ENCODE results near the gene TMEM132D.

The TMEM132D gene

DNA sequence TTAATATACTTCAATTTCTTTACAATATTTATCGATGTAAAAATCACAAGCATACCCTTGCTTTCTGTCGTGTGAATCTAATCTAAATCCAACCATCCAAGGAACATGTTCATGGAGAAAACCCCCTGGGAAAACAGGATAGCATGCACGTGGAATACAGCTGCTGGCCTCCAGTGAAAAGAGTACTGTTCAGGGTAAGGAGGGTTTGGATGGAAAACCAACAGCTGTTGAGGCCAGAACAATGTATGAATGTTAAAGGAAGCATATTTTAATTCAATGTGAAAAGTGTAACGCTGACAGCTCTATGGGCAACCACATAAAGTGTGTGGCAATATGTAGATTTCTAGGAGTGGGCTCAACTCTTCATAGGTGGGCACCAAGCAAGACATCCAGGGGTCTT is 344.0 kb downstream of the TMEM132D start:
- Histone ChIP-seq H3K4me3 (ENCODE audit: insufficient read depth, low read length, poor library complexity, severe bottlenecking) (no peak overlapping the region), H3K4me2 (ENCODE audit: low read depth, low read length, poor library complexity, severe bottlenecking) (no peak overlapping the region), H3K27me3 (ENCODE audit: low read length) (no peaks in the 10 kb centered on the region; the same call in 1 of the 2 replicates), H3K36me3 (ENCODE audit: low read length) (no peaks in the 10 kb centered on the region), H3K9me3 (ENCODE audit: insufficient read depth, low read length) (no peaks in the 10 kb centered on the region), H4K20me1 (ENCODE audit: low read depth, low read length) (no peaks in the 10 kb centered on the region), H3K27ac (ENCODE audit: low read depth, low read length) (no peak overlapping the region), H3F3A (ENCODE audit: insufficient read depth) (no peaks in the 10 kb centered on the region), H3K9me2 (replicated peaks; ENCODE audit: insufficient read depth, low read length) (no peaks in the 10 kb centered on the region), H2AFZ (ENCODE audit: low read depth, low read length, severe bottlenecking) (no peak overlapping the region), H3K9ac (ENCODE audit: low read length) (no peak overlapping the region), H3K79me2 (ENCODE audit: insufficient read depth, low read length) (no peaks in the 10 kb centered on the region)
- TF ChIP-seq, protein P1, sequence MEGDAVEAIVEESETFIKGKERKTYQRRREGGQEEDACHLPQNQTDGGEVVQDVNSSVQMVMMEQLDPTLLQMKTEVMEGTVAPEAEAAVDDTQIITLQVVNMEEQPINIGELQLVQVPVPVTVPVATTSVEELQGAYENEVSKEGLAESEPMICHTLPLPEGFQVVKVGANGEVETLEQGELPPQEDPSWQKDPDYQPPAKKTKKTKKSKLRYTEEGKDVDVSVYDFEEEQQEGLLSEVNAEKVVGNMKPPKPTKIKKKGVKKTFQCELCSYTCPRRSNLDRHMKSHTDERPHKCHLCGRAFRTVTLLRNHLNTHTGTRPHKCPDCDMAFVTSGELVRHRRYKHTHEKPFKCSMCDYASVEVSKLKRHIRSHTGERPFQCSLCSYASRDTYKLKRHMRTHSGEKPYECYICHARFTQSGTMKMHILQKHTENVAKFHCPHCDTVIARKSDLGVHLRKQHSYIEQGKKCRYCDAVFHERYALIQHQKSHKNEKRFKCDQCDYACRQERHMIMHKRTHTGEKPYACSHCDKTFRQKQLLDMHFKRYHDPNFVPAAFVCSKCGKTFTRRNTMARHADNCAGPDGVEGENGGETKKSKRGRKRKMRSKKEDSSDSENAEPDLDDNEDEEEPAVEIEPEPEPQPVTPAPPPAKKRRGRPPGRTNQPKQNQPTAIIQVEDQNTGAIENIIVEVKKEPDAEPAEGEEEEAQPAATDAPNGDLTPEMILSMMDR (IDR thresholded peaks at IDR 0.05; ENCODE audit: insufficient read depth, low read length, poor library complexity, severe bottlenecking): no peak

DNA sequence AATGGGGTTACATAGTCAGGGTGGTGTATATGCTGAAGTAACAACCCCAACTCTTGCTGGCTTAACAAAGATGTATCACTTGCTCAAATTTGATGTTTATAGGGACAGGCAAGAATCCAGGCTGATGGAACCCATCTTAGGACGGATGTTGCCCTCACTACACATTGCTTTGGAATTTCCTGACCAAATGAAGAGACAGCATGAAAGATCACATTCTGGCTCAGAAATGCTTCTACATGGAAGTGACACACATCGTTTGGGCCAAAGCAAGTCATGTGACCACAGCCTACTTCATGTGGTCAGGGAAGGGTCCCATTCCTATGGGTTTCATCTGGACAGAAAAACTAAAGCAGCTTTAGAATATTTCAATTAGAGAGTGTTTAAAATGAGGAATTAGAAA is 345.8 kb downstream of the TMEM132D start:
- Histone ChIP-seq H4K20me1 (ENCODE audit: low read depth, low read length) (no peaks in the 10 kb centered on the region), H3K27ac (ENCODE audit: low read depth, low read length) (no peak overlapping the region), H3K79me2 (ENCODE audit: insufficient read depth, low read length) (no peaks in the 10 kb centered on the region), H3K9ac (ENCODE audit: low read length) (no peak overlapping the region), H3K27me3 (ENCODE audit: low read length) (no peaks in the 10 kb centered on the region; the same call in 1 of the 2 replicates), H3K36me3 (ENCODE audit: low read length) (no peaks in the 10 kb centered on the region), H3K4me3 (ENCODE audit: insufficient read depth, low read length, poor library complexity, severe bottlenecking) (no peak overlapping the region), H2AFZ (ENCODE audit: low read depth, low read length, severe bottlenecking) (no peak overlapping the region), H3F3A (ENCODE audit: insufficient read depth) (no peaks in the 10 kb centered on the region), H3K9me3 (ENCODE audit: insufficient read depth, low read length) (no peaks in the 10 kb centered on the region), H3K4me2 (ENCODE audit: low read depth, low read length, poor library complexity, severe bottlenecking) (no peak overlapping the region), H3K9me2 (replicated peaks; ENCODE audit: insufficient read depth, low read length) (no peaks in the 10 kb centered on the region)
- TF ChIP-seq, protein P1 (IDR thresholded peaks at IDR 0.05; ENCODE audit: insufficient read depth, low read length, poor library complexity, severe bottlenecking): no peak
- TF ChIP-seq EZH2phosphoT487 (conservative IDR thresholded peaks at IDR 0.05; ENCODE audit: low read length): no peak

DNA sequence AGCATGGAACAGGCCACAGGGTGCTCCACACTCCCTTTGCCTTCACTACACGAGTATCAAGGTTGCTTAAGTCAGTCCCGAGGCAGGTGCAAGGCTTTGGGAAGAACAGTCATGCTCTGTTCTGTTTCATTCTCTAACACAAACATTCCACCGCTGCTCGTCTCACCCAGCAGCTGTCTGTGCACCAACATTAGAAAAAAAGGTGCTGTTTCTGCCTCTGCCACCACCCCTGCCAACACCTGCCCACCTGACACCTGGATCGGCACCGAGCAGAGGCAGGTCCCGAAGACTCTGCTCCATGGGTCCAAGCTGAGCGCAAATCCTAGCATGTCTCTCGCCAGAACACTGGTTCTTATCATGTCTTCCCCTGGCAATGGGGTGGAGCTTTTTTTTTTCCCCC is 347.7 kb downstream of the TMEM132D start:
- no peak overlapping the region for H2AFZ ChIP-seq (ENCODE audit: low read depth, low read length, severe bottlenecking)

More for the DNA sequence above, 347.7 kb downstream of the TMEM132D start:
- Histone ChIP-seq H3K9me3 (ENCODE audit: insufficient read depth, low read length) (no peaks in the 10 kb centered on the region), H3K27me3 (ENCODE audit: low read length) (no peaks in the 10 kb centered on the region; the same call in 1 of the 2 replicates), H3K9ac (ENCODE audit: low read length) (no peak overlapping the region), H3K4me3 (ENCODE audit: insufficient read depth, low read length, poor library complexity, severe bottlenecking) (no peak overlapping the region), H3K9me2 (replicated peaks; ENCODE audit: insufficient read depth, low read length) (no peaks in the 10 kb centered on the region), H4K20me1 (ENCODE audit: low read depth, low read length) (no peaks in the 10 kb centered on the region), H3K27ac (ENCODE audit: low read depth, low read length) (no peak overlapping the region), H3K36me3 (ENCODE audit: low read length) (no peaks in the 10 kb centered on the region), H3K4me2 (ENCODE audit: low read depth, low read length, poor library complexity, severe bottlenecking) (no peak overlapping the region), H3K79me2 (ENCODE audit: insufficient read depth, low read length) (no peaks in the 10 kb centered on the region), H3F3A (ENCODE audit: insufficient read depth) (no peaks in the 10 kb centered on the region)
- TF ChIP-seq, protein P1 (IDR thresholded peaks at IDR 0.05; ENCODE audit: insufficient read depth, low read length, poor library complexity, severe bottlenecking): no peak
- no peak for TF ChIP-seq EZH2phosphoT487 (conservative IDR thresholded peaks at IDR 0.05; ENCODE audit: low read length)

Measured in SU-DHL-6 (cell line).